ENCODE measurements around the gene B4GALT5. TPM values are rescaled to one million over a fixed set of nuclear protein-coding genes. Genes with fewer than 3 reads are reported as not detected.
"Not testable (repeated sequence)": the region's sequence is repeated elsewhere in the genome, so short reads cannot be mapped to it uniquely, and the experiment has no call there.

The B4GALT5 gene
- total RNA-seq, 2 donors from 2014 or later, result 9.3 to 12.2 TPM

- DNase-seq (no peak), ATAC-seq (no peak)
- Histone ChIP-seq H3K36me3 (replicated peaks in 1 of 2; ENCODE audit: insufficient read depth in 1 of 2, low read depth in 2 of 2) (no peaks in the 10 kb centered on the region), H3K27ac (peak overlapping the region in 2 of 4 donors; percentile 91 to 95), H3K4me1 (peaks cover 60% of the 10 kb centered on the region), H3K9me3 (no peaks in the 10 kb centered on the region), H3K27me3 (no peaks in the 10 kb centered on the region), H3K4me3 (no peak overlapping the region)
- 26 to 61% methylated on average over 3 of the region's 3 CpGs for WGBS, 2 donors
- intact Hi-C loops (cut with DNase I), result no loop called here
- TF ChIP-seq, protein P1, sequence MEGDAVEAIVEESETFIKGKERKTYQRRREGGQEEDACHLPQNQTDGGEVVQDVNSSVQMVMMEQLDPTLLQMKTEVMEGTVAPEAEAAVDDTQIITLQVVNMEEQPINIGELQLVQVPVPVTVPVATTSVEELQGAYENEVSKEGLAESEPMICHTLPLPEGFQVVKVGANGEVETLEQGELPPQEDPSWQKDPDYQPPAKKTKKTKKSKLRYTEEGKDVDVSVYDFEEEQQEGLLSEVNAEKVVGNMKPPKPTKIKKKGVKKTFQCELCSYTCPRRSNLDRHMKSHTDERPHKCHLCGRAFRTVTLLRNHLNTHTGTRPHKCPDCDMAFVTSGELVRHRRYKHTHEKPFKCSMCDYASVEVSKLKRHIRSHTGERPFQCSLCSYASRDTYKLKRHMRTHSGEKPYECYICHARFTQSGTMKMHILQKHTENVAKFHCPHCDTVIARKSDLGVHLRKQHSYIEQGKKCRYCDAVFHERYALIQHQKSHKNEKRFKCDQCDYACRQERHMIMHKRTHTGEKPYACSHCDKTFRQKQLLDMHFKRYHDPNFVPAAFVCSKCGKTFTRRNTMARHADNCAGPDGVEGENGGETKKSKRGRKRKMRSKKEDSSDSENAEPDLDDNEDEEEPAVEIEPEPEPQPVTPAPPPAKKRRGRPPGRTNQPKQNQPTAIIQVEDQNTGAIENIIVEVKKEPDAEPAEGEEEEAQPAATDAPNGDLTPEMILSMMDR (IDR thresholded peaks at IDR 0.05), result no peak
- TF ChIP-seq POLR2A (IDR thresholded peaks at IDR 0.05), result no peak
Observed at GRCh38 chr20:49710971-49711666, 2.6 kb downstream of the B4GALT5 start.

DNA sequence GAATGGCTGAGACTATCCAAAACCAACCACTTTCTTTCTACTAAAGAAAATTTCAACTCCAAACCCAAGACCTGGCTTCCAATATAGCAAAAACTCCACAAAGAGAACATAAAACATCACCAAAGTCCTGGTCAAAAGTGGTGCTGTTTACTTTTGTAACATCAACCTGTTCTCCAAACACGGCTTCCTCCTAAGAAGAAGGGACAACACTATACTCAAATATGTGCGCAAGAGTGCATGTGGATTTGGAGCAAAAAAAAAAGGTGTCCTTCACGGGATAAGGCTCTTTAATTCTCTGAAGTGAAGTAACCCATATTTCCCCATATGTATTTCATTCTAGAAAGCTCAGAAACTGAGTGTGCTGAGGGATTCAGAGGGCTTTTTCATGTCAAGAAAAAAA, 6.6 kb downstream of the B4GALT5 start:
- Histone ChIP-seq H3K27me3 (no peaks in the 10 kb centered on the region), H3K4me3 (no peak overlapping the region), H3K9me3 (no peaks in the 10 kb centered on the region), H3K4me1 (peaks cover 59% of the 10 kb centered on the region), H3K36me3 (replicated peaks in 1 of 2; ENCODE audit: insufficient read depth in 1 of 2, low read depth in 2 of 2) (no peaks in the 10 kb centered on the region), H3K27ac (peak overlapping the region in 3 of 4 donors; percentile 40 to 59 (median 44))
- DNase-seq (no peak), ATAC-seq (no peak)
- WGBS, 2 donors, result 57 to 62% methylated on average over 3 of the region's 3 CpGs
- TF ChIP-seq, protein P1 (IDR thresholded peaks at IDR 0.05), result no peak
- intact Hi-C loops (cut with DNase I), result no loop called here

DNA sequence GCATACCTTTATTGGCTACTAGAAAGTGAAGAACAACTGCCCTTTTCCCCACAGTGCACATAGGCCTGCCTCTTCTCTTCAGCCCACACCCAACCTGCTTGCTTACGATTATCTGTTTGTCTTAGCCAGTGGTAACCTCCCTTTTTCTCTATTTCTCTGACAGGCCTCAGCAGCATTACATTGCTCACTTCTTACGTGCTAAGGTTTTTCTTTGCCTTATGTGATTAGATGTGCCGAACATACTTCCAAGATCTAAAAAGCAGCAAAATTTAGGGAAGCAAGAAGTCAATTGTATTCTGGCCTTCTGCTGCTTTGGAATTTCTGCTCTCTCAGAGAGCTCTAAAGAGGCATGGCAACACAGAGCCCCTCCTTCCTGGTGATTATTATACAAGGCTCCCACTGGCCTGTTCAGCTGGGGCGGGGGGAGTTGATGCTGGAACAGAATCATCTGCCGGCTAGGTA, 7.0 kb downstream of the B4GALT5 start:
- ATAC-seq (no peak), DNase-seq (no peak)
- intact Hi-C loops (cut with DNase I), result no loop called here

DNA sequence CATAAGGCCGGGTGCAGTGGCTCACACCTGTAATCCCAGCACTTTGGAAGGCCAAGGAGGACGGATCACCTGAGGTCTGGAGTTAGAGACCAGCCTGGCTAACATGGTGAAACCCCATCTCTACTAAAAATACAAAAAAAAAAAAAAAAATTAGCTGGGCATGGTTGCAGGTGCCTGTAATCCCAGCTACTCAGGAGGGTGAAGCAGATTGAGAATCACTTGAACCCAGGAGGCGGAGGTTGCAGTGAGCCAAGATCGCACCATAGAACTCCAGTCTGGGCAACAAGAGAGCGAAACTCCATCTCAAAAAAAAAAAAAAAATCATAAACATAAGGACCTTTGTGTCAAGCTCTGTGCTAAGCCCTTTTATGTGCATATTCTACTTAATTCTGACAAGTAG, 7.8 kb downstream of the B4GALT5 start:
- H3K27me3 ChIP-seq; ATAC-seq; H3K9me3 ChIP-seq; DNase-seq; H3K36me3 ChIP-seq (replicated peaks in 1 of 2; ENCODE audit: insufficient read depth in 1 of 2, low read depth in 2 of 2); intact Hi-C loops (cut with DNase I); H3K4me3 ChIP-seq: not testable (repeated sequence)
- WGBS, 2 donors, result 84 to 85% methylated on average over 5 of the region's 5 CpGs
- Histone ChIP-seq H3K4me1 (peaks cover 62% of the 10 kb centered on the region), H3K27ac (peak overlapping the region in 1 of 4 donors; percentile 59)

More for the DNA sequence above, 7.0 kb downstream of the B4GALT5 start:
- TF ChIP-seq, protein P1 (IDR thresholded peaks at IDR 0.05), result no peak
- TF ChIP-seq POLR2A (IDR thresholded peaks at IDR 0.05), result no peak
- H3K27me3 ChIP-seq, result no peaks in the 10 kb centered on the region
- H3K9me3 ChIP-seq, result no peaks in the 10 kb centered on the region
- WGBS, 2 donors, result 34 to 39% methylated on average over 5 of the region's 5 CpGs
- H3K4me1 ChIP-seq, result peaks cover 57% of the 10 kb centered on the region
- H3K36me3 ChIP-seq (replicated peaks in 1 of 2; ENCODE audit: insufficient read depth in 1 of 2, low read depth in 2 of 2), result no peaks in the 10 kb centered on the region
- H3K27ac ChIP-seq, result peak overlapping the region in 3 of 4 donors; percentile 40 to 59 (median 44)
- no peak overlapping the region for H3K4me3 ChIP-seq

- Histone ChIP-seq H3K36me3 (replicated peaks in 1 of 2; ENCODE audit: insufficient read depth in 1 of 2, low read depth in 2 of 2) (no peaks in the 10 kb centered on the region), H3K27ac (peak overlapping the region in 2 of 4 donors; percentile 9 to 59), H3K4me1 (peaks cover 61% of the 10 kb centered on the region), H3K4me3 (no peak overlapping the region), H3K27me3 (no peaks in the 10 kb centered on the region), H3K9me3 (no peaks in the 10 kb centered on the region)
- no peak for DNase-seq
- no peak for TF ChIP-seq POLR2A (IDR thresholded peaks at IDR 0.05)
- TF ChIP-seq, protein P1 (IDR thresholded peaks at IDR 0.05), result no peak
- intact Hi-C loops (cut with DNase I), result no loop called here
- no peak for ATAC-seq
- WGBS, 2 donors, result 82 to 84% methylated on average over 4 of the region's 4 CpGs
Observed at GRCh38 chr20:49705358-49705757, 8.3 kb downstream of the B4GALT5 start.

All from body of pancreas (tissue), 4 donors.